Measurements from ENCODE around the gene DNAH11. TPM values are rescaled to one million over a fixed set of nuclear protein-coding genes. Genes with fewer than 3 reads are reported as not detected.

Gene DNAH11
- total RNA-seq, 1 donor from 2014 or later = 0.22 TPM

- TF ChIP-seq CTCF (IDR thresholded peaks at IDR 0.05; ENCODE audit: partially characterized antibody, unreplicated experiment) = no peak
- peaks cover 2% of the 10 kb centered on the region for H3K9me3 Mint-ChIP-seq (ENCODE audit: unreplicated experiment)
- no peak overlapping the region for H3K27ac Mint-ChIP-seq (ENCODE audit: unreplicated experiment)
- no peak for DNase-seq
- no peaks in the 10 kb centered on the region for H3K4me1 Mint-ChIP-seq (ENCODE audit: low read depth, unreplicated experiment)
- H3K27me3 Mint-ChIP-seq (ENCODE audit: unreplicated experiment) = no peaks in the 10 kb centered on the region
- no peaks in the 10 kb centered on the region for H3K36me3 Mint-ChIP-seq (ENCODE audit: unreplicated experiment)
- H3K4me3 Mint-ChIP-seq (ENCODE audit: unreplicated experiment) = no peak overlapping the region
These were observed 406.2 kb downstream of the DNAH11 start for GRCh38 chr7:21948887-21949540.

Other genes starting within 250 kb of the DNAH11 start
- 13.2 TPM for gene SP4, start 115.0 kb upstream of the DNAH11 start, total RNA-seq (ENCODE audit: unreplicated experiment)

All from glutamatergic neuron (in vitro differentiated cells).